GM12873 (cell line): Measurements from ENCODE around the gene WDR11.

Experiments used
- TF ChIP-seq, protein P1 (sequence below): IDR thresholded peaks from 2 replicates; pipeline ENCODE4 v1.5.1; 2012; ENCODE audit warnings: low read depth, mild to moderate bottlenecking, moderate library complexity, low read length, control low read depth; ENCODE audit not compliant: insufficient read depth; ENCODE audit errors: missing control alignments

Gene WDR11

GRCh38 chr10:120828763-120829319, 22.3 kb upstream of the WDR11 start:
- TF ChIP-seq, protein P1, sequence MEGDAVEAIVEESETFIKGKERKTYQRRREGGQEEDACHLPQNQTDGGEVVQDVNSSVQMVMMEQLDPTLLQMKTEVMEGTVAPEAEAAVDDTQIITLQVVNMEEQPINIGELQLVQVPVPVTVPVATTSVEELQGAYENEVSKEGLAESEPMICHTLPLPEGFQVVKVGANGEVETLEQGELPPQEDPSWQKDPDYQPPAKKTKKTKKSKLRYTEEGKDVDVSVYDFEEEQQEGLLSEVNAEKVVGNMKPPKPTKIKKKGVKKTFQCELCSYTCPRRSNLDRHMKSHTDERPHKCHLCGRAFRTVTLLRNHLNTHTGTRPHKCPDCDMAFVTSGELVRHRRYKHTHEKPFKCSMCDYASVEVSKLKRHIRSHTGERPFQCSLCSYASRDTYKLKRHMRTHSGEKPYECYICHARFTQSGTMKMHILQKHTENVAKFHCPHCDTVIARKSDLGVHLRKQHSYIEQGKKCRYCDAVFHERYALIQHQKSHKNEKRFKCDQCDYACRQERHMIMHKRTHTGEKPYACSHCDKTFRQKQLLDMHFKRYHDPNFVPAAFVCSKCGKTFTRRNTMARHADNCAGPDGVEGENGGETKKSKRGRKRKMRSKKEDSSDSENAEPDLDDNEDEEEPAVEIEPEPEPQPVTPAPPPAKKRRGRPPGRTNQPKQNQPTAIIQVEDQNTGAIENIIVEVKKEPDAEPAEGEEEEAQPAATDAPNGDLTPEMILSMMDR = no peak

DNA sequence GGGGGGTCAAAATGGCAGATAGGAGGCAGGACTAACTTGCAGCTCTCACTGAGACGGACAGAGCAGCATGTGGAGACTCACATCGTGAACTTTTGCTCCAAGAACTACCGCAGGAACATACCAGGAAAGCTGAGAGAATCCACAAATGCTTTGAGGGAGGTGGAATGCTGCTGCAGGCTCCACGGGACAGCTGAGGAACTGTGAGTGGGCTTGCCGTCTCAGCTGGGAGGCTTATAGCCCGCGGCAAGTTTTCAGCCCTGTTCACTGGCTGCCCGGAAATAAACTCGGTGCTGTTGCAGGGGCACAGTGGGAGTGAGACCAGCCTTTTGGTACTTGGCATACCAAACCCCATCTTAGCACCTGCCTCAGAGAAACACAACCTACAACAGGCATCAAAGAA, 19.1 kb upstream of the WDR11 start:
- TF ChIP-seq, protein P1 = no peak

GRCh38 chr10:120833222-120833928, 17.8 kb upstream of the WDR11 start:
- TF ChIP-seq, protein P1 = no peak

- TF ChIP-seq, protein P1 = no peak
Observed at GRCh38 chr10:120835603-120836002, 15.6 kb upstream of the WDR11 start.

DNA sequence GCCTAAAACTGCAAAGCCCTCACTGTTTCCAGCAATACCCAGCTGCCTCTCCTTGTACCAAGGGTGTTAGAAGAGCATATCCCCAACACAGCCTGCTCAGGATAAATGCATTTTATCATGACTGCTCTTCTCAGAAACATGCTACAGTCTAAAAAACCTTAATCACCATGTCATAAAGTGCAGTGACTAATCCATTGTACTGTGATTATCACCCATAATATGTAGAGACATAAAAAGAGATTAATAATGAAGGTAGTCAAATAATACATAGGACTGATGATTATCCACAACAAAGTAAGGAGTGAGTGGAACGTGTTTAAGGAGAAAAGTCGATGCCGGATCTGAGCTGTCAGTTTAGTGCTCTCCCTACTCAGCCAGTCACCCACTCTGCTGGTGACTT, 12.2 kb upstream of the WDR11 start:
- TF ChIP-seq, protein P1 = no peak

DNA sequence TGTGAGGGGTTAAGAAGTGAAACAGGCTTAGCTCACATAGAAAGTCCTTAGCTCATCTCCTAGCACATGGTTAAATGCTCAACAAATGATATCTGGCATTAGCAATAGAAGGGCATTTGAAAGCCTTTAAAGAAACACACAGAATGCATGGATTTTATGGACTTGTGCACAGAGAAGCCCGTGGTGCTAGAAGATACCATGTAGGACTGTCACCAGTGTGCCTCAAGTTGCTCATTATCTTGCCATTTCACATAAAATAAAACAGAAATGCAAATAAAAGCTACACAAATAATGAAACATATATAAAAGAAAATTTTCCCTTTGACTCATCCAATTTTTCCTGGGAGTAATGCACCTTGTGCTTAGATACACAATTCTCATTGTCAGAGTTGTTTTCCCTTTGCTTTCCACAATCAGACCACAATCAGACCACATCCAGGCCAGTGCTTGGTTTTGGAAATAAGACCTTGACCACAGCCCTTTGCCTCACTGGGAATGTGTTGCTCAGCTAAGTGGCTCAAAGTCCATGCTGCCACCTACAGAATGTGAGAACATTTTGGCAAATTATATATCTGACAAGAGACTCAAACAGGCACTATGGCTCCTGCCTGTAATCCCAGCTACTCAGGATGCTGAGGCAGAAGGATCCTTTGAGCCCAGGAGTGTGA, 9.5 kb upstream of the WDR11 start:
- TF ChIP-seq, protein P1 = no peak

DNA sequence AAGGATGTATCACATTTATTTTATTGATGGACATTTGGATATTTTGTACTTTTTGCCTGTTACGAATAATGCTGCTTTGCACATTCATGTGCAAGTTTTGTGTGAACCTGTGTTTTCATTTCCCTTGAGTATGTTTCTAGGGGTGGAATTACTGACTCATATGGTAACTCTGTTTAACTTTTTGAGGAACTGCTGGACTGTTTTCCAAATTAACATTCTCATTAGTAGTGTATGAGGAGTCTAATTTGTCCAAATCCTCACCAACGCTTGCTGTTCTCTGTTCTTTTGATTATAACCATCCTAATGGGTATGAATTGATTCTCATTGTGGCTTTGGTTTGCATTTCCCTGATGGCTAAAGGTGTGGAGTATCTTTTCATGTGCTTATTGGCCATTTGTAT, 3.2 kb downstream of the WDR11 start:
- TF ChIP-seq, protein P1 = no peak
